ENCODE data around the gene SORT1. TPM values are rescaled to one million over a fixed set of nuclear protein-coding genes. Genes with fewer than 3 reads are reported as not detected.
A peak's percentile ranks its signal among the peaks of the same experiment; 100 is the strongest.
"Not testable (repeated sequence)": the region's sequence is repeated elsewhere in the genome, so short reads cannot be mapped to it uniquely, and the experiment has no call there.

The SORT1 gene
- total RNA-seq, 2 experiments from 2014 or later, result 21.8 to 45.5 TPM

DNA sequence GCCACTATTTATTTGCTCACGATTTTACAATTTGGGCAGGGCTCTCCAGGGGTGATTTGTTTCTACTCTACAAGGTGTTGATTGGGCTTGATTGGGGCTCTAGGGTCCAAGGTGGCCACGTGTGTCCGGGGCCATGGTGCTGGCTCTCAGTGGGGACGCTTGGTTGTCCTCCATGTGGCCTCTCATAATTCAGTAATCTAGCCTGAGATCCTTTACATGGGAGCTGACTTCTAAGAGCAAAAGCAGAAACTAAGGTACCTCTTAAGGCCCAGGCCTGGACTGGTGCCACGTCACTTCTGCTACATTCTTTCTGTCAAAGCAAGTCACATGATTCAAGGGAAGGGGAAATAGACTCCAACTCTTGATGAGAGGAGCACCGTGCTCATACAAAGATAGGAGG lies 106.7 kb downstream of the SORT1 start:
- no peak for DNase-seq (ENCODE audit: low spot score)
- H4K20me1 ChIP-seq (ENCODE audit: insufficient read depth, low read length), result no peaks in the 10 kb centered on the region
- CTCF ChIA-PET (ENCODE audit: unreplicated experiment), result no interaction called here
- peak overlapping the region; percentile 11; the same call in 1 of the 2 replicates for H2AFZ ChIP-seq (ENCODE audit: low read length)
- H3K9me3 ChIP-seq (ENCODE audit: low read length), result no peaks in the 10 kb centered on the region
- H3K79me2 ChIP-seq (ENCODE audit: insufficient read depth, low read depth, low read length), result no peaks in the 10 kb centered on the region
- POLR2A ChIA-PET, result no interaction called here
- H3K4me1 ChIP-seq (ENCODE audit: insufficient read depth, low read length, poor library complexity, severe bottlenecking), result peaks cover 19% of the 10 kb centered on the region
- no peaks in the 10 kb centered on the region for H3K36me3 ChIP-seq (ENCODE audit: insufficient read depth, low read length)
- H3K9me2 ChIP-seq (ENCODE audit: insufficient read depth, low read length), result no peaks in the 10 kb centered on the region
- H3K27ac ChIP-seq (ENCODE audit: low read depth, low read length, poor library complexity, severe bottlenecking), result no peak overlapping the region
- TF ChIP-seq, protein P1, sequence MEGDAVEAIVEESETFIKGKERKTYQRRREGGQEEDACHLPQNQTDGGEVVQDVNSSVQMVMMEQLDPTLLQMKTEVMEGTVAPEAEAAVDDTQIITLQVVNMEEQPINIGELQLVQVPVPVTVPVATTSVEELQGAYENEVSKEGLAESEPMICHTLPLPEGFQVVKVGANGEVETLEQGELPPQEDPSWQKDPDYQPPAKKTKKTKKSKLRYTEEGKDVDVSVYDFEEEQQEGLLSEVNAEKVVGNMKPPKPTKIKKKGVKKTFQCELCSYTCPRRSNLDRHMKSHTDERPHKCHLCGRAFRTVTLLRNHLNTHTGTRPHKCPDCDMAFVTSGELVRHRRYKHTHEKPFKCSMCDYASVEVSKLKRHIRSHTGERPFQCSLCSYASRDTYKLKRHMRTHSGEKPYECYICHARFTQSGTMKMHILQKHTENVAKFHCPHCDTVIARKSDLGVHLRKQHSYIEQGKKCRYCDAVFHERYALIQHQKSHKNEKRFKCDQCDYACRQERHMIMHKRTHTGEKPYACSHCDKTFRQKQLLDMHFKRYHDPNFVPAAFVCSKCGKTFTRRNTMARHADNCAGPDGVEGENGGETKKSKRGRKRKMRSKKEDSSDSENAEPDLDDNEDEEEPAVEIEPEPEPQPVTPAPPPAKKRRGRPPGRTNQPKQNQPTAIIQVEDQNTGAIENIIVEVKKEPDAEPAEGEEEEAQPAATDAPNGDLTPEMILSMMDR (conservative IDR thresholded peaks at IDR 0.05; ENCODE audit: low read length), result no peak
- no peak for TF ChIP-seq EZH2phosphoT487 (IDR thresholded peaks at IDR 0.05; ENCODE audit: borderline replicate concordance, low read depth, low read length)
- intact Hi-C loops (cut with micrococcal nuclease; ENCODE audit: unreplicated experiment), result no loop called here
- BruUV-seq (replicated peaks), result no TSS peak
- no peak overlapping the region for H3K4me3 ChIP-seq (ENCODE audit: low read depth, low read length, poor library complexity, severe bottlenecking)
- H3K4me2 ChIP-seq (ENCODE audit: low read length), result no peak overlapping the region

DNA sequence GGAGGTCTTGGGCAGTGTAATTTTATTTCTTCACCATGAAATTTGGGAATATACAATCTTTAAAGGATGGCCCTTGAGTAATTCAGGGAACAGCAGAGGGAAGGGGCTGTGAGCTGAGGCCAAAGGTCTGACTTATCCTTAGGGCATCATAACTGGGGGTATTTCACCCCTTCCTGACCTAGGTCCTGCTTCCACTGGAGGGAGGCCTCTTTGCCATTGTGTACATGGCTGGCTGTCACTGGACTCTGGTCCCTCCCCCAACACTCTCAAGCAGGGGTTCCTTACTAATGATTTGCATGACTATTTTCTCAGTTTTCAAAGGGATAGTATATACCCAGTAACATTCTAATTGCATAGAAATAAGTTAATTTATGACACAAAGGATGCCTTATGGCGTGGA lies 107.6 kb downstream of the SORT1 start:
- ChIA-PET POLR2A (no interaction called here), CTCF (ENCODE audit: unreplicated experiment) (no interaction called here)
- Histone ChIP-seq H4K20me1 (ENCODE audit: insufficient read depth, low read length) (no peaks in the 10 kb centered on the region), H3K27ac (ENCODE audit: low read depth, low read length, poor library complexity, severe bottlenecking) (no peak overlapping the region), H3K4me1 (ENCODE audit: insufficient read depth, low read length, poor library complexity, severe bottlenecking) (peaks cover 14% of the 10 kb centered on the region), H3K36me3 (ENCODE audit: insufficient read depth, low read length) (no peaks in the 10 kb centered on the region), H3K9me2 (ENCODE audit: insufficient read depth, low read length) (no peaks in the 10 kb centered on the region), H3K9me3 (ENCODE audit: low read length) (no peaks in the 10 kb centered on the region), H3K4me3 (ENCODE audit: low read depth, low read length, poor library complexity, severe bottlenecking) (no peak overlapping the region), H3K4me2 (ENCODE audit: low read length) (no peak overlapping the region), H3K79me2 (ENCODE audit: insufficient read depth, low read depth, low read length) (no peaks in the 10 kb centered on the region), H2AFZ (ENCODE audit: low read length) (no peak overlapping the region)
- intact Hi-C loops (cut with micrococcal nuclease; ENCODE audit: unreplicated experiment), result no loop called here
- no peak for DNase-seq (ENCODE audit: low spot score)
- TF ChIP-seq, protein P1 (conservative IDR thresholded peaks at IDR 0.05; ENCODE audit: low read length), result no peak
- TF ChIP-seq EZH2phosphoT487 (IDR thresholded peaks at IDR 0.05; ENCODE audit: borderline replicate concordance, low read depth, low read length), result no peak
- no TSS peak for BruUV-seq (replicated peaks)

DNA sequence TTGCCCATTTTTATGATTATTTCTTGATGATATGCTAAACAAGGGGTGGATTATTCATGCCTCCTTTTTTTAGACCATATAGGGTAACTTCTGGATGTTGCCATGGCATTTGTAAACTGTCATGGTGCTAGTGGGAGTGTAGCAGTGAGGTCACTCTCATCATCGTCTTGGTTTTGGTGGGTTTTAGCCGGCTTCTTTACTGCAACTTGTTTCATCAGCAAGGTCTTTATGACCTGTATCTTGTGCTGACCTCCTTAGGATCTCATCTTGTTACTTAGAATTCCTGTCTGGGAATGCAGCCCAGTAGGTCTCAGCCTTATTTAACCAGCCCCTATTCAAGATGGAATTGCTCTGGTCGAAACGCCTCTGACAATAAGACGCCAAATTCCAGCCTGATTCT lies 111.0 kb downstream of the SORT1 start:
- H4K20me1 ChIP-seq (ENCODE audit: insufficient read depth, low read length); BruUV-seq (replicated peaks); H2AFZ ChIP-seq (ENCODE audit: low read length); H3K4me2 ChIP-seq (ENCODE audit: low read length); H3K9me3 ChIP-seq (ENCODE audit: low read length); intact Hi-C loops (cut with micrococcal nuclease; ENCODE audit: unreplicated experiment); CTCF ChIA-PET (ENCODE audit: unreplicated experiment); H3K27ac ChIP-seq (ENCODE audit: low read depth, low read length, poor library complexity, severe bottlenecking); H3K4me3 ChIP-seq (ENCODE audit: low read depth, low read length, poor library complexity, severe bottlenecking); H3K79me2 ChIP-seq (ENCODE audit: insufficient read depth, low read depth, low read length); H3K36me3 ChIP-seq (ENCODE audit: insufficient read depth, low read length); DNase-seq (ENCODE audit: low spot score); H3K9me2 ChIP-seq (ENCODE audit: insufficient read depth, low read length): not testable (repeated sequence)
- POLR2A ChIA-PET, result interaction anchor here (0.7 to 1.9 kb wide), 2 partner anchors 10 to 36 kb away, joined by 4 to 8 read pairs; no protein-coding TSS in a partner anchor
- H3K4me1 ChIP-seq (ENCODE audit: insufficient read depth, low read length, poor library complexity, severe bottlenecking), result peaks cover 13% of the 10 kb centered on the region
